Measurements from ENCODE around the gene LEKR1.
"Not testable (repeated sequence)": the region's sequence is repeated elsewhere in the genome, so short reads cannot be mapped to it uniquely, and the experiment has no call there.

LEKR1 gene

GRCh38 chr3:156816794-156817645, 9.1 kb upstream of the LEKR1 start:
- TF ChIP-seq GATA1 (IDR thresholded peaks at IDR 0.05; ENCODE audit: low read depth, low read length) (no peak), POLR2A (IDR thresholded peaks at IDR 0.05; ENCODE audit: low read length) (peak; percentile 59)
- peak; percentile 83 to 84 for DNase-seq

- DNase-seq: no peak
Observed at GRCh38 chr3:156817646-156818272, 8.4 kb upstream of the LEKR1 start.

GRCh38 chr3:156818273-156818651, 7.9 kb upstream of the LEKR1 start:
- DNase-seq: no peak
- TF ChIP-seq POLR2A (IDR thresholded peaks at IDR 0.05; ENCODE audit: low read length) (no peak), GATA1 (IDR thresholded peaks at IDR 0.05; ENCODE audit: low read depth, low read length) (no peak)

More at GRCh38 chr3:156817646-156818272, 8.4 kb upstream of the LEKR1 start:
- TF ChIP-seq GATA1 (IDR thresholded peaks at IDR 0.05; ENCODE audit: low read depth, low read length) (no peak), POLR2A (IDR thresholded peaks at IDR 0.05; ENCODE audit: low read length) (no peak)

DNA sequence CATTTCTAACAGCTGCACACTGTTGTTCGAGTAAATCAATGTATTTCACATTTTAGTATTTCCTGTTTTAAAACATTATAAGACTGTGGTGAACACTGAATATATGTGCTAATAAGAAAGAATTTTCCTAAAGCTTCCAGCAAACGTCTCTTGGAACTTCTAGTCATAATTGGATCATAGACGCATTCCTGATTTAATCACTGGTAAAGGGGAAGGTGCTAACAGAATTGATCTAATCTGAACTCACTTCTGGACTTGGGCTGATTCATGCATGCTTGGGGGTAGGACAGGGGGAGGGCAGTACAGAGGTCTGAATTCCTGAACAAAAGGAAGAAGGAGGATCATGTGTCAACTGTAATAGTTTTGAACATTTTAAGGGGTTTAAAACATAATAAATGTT, 7.3 kb upstream of the LEKR1 start:
- no peak for DNase-seq
- no peak for TF ChIP-seq POLR2A (IDR thresholded peaks at IDR 0.05; ENCODE audit: low read length)
- no peak for TF ChIP-seq GATA1 (IDR thresholded peaks at IDR 0.05; ENCODE audit: low read depth, low read length)

DNA sequence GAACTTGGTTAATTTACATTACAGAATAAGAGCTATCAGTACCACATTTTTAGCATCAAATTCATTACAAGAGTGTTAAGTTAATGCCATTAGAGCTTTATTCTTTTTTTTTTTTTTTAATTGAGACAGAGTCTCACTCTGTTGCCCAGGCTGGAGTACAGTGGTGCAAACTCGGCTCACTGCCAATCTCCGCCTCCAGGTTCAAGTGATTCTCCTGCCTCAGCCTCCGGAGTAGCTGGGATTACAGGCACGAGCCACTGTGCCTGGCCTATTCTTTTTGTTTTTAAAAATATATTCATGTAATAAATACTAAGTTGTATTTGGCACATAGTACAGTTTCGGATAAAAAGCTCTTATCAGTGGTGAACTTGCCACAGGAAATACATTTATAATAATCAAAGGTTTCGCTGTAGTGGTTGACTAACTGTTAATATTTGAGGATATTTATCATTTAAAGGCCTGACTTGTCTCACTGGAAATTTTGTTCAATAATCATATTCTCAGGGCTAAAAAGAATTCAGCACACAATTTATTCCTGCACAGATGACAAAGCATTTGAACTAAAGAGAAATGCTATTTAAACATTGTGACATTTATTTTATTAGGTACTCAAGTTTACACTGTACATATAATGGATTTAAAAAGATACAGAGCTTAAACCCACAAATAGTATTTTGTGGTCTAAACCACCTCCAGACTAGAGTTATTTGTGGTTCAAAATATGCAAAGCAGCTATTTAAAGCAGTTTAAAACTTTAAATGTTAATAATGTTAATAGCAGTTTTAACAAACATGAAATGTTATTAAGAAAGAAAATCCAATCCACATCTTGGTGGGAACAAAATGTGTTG, 6.1 kb upstream of the LEKR1 start:
- TF ChIP-seq GATA1 (IDR thresholded peaks at IDR 0.05; ENCODE audit: low read depth, low read length): no peak
- no peak for TF ChIP-seq POLR2A (IDR thresholded peaks at IDR 0.05; ENCODE audit: low read length)
- DNase-seq: no peak

DNA sequence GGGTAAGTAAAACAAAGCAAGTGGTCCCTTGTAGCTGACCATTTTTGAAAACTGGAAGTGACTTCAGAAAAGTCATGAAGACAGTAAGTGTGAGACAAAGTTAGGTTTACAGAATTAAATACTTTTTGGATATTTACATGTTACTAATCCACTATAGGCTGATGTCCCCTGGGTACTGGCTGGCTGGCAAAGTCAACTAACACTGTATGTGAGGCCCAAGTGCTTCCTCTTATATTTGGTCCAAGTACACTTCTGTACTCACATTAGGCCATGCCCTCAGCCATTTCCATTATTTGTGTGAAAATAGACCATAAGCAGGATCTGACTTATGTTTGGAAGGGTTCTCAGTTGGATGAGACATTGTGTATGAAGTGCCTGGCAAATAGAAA, 5.5 kb upstream of the LEKR1 start:
- TF ChIP-seq GATA1 (IDR thresholded peaks at IDR 0.05; ENCODE audit: low read depth, low read length) (no peak), POLR2A (IDR thresholded peaks at IDR 0.05; ENCODE audit: low read length) (no peak)
- DNase-seq: no peak

- DNase-seq: not testable (repeated sequence)
Observed at GRCh38 chr3:156822626-156823260, 3.4 kb upstream of the LEKR1 start.

- DNase-seq: no peak
Observed at GRCh38 chr3:156825795-156826143, 384 bp upstream of the LEKR1 start.

DNA sequence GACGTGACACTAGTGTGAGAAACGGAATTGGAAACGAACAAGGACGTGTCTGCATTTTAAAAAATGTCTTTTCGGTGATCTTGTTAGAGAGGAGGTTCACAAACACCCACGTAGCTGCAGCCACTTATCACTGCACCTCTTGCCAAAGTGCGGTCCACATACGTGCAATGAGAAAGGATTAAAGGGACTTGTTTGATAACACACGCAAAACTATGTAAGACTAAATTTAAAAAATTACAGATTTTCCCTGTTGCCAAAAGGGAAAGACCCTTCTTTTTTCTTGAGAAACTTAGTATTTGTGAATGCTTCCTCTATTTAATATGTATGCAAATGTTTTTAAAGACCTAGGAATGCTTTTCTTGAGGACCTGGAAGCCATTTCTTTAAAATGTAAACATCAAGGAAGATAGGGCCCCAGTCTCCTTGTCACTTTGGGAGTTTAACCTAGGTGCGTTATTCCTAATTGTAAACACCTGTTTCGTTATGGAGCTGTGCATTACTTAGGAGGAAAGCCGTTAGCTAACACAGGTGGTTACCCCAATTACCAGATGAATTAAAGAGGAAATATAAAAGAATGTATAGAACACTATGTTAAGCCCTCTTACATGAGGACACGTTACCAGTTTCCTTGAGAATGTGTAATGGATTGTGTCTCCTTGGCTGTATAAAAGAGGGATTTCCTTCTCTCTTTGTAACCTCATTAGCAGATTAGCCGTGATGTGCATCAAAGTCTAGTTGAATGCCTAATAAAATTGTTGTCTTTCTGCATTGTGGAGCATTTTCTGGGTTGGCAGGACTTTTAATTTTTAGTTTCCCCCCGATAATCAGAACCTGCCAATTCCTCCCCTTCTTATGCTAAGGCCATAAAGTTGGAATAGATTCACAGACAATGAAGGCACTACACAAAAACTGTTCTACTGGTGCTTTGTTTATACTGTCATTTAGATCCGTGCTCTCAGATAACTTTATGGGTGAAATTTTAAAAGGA, 1.0 kb downstream of the LEKR1 start:
- TF ChIP-seq POLR2A (IDR thresholded peaks at IDR 0.05; ENCODE audit: low read length) (no peak), GATA1 (IDR thresholded peaks at IDR 0.05; ENCODE audit: low read depth, low read length) (no peak)
- DNase-seq: peak in 1 of 2 experiments; percentile 61

More at GRCh38 chr3:156825795-156826143, 384 bp upstream of the LEKR1 start:
- TF ChIP-seq GATA1 (IDR thresholded peaks at IDR 0.05; ENCODE audit: low read depth, low read length) (no peak), POLR2A (IDR thresholded peaks at IDR 0.05; ENCODE audit: low read length) (no peak)

DNA sequence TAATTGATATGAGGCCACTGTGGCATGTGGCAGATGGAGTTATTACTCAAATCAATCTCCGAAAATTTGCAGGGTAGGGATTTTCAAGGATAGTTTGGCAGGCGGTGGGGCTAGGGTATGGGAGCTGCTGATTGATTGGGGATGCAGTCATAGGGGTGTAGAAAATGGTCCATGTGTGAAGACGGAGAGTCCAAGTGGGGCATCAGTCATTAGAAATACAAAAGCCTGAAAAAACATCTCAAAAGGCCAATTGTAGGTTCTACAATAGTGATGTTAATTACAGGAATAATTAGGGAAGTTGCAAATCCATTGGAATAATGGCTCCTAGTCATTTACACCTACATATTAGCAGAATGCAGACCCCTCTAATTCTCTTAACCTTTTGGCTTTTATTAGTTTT, 4.9 kb downstream of the LEKR1 start:
- no peak for DNase-seq
- no peak for TF ChIP-seq GATA1 (IDR thresholded peaks at IDR 0.05; ENCODE audit: low read depth, low read length)

DNA sequence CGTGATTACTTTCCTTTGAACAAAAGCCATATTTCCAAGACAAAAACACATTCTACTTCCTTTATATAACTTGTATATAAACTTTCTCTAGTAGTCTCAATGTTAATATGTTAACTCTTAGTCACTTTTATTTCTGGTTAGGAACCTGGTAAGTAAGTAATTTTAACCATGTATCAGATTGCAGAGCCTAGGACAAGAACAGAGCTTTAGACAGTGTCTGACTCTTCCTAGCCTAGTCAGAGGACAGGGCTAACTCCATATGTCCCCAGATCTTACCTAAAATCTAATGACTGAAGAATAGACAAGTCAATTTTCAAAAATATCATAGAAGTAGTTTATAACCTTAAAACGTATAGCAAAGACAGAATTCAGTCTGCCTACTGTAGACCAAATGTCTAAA, 8.3 kb downstream of the LEKR1 start:
- TF ChIP-seq GATA1 (IDR thresholded peaks at IDR 0.05; ENCODE audit: low read depth, low read length) (no peak), POLR2A (IDR thresholded peaks at IDR 0.05; ENCODE audit: low read length) (no peak)
- DNase-seq: no peak

DNA sequence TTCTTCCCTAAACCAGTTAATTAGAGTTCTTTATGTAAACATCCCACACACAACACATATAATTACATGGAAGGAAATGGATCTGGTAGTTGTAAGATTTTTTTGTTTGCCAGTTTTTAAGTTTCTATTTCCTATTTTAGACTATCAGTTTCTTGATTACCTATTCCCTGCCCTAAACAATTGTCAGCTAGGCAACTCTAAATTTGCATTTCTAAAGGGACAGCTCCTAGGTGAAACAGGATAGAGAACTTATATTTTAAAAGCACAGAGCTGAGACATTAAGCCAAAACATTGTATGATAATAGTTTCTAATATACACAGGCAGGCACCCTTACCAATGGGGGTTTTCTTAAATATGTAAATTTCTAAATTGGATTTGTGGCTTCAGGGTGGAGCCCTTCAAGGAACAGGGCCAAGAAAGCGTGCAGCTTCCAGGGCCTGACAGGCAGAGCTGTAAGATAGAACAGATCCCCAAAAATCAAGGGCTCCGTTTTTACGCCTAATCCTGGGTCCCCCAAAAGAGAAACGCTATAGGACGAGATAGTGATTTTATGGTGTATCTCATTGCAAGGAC, 8.9 kb downstream of the LEKR1 start:
- no peak for DNase-seq
- no peak for TF ChIP-seq GATA1 (IDR thresholded peaks at IDR 0.05; ENCODE audit: low read depth, low read length)
- no peak for TF ChIP-seq POLR2A (IDR thresholded peaks at IDR 0.05; ENCODE audit: low read length)

All from erythroblast (primary cell).